ENCODE results near the gene ZNF277.

- TF ChIP-seq CTCF (IDR thresholded peaks at IDR 0.05) (no peak), POLR2A (IDR thresholded peaks at IDR 0.05) (no peak)
Observed at GRCh38 chr7:112188257-112188656, 18.2 kb upstream of the ZNF277 start.

Data from tibial nerve (tissue), 3 donors.